Osteoblast (primary cell): ENCODE results near the gene TMUB2. TPM values are rescaled to one million over a fixed set of nuclear protein-coding genes. Genes with fewer than 3 reads are reported as not detected.

Experiments used
- DNase-seq: peaks from one replicate; pipeline ENCODE4 v3.0.0; 2011; ENCODE audit warnings: low spot score, mixed read lengths; ENCODE audit not compliant: insufficient read length; ENCODE audit errors: missing footprints
- H2AFZ ChIP-seq: 2 replicates; pipeline ENCODE4 v1.6.0; 2011; ENCODE audit warnings: mild to moderate bottlenecking, low read length
- H3K27ac ChIP-seq: 2 replicates; pipeline ENCODE4 v1.5.1; 2011; ENCODE audit warnings: mild to moderate bottlenecking, low read depth, low read length, moderate library complexity
- H3K27me3 ChIP-seq: 2 replicates; pipeline ENCODE4 v1.6.0; 2012; ENCODE audit warnings: mild to moderate bottlenecking, control low read depth, inconsistent platforms, low read length, moderate library complexity; ENCODE audit not compliant: insufficient read depth
- H3K36me3 ChIP-seq: 2 replicates; pipeline ENCODE4 v1.5.1; 2011; ENCODE audit warnings: mild to moderate bottlenecking, low read length, control low read depth, moderate library complexity; ENCODE audit not compliant: insufficient read depth
- H3K4me1 ChIP-seq: 2 replicates; pipeline ENCODE4 v1.5.1; 2011; ENCODE audit warnings: mild to moderate bottlenecking, low read length, control low read depth, moderate library complexity; ENCODE audit not compliant: insufficient read depth
- H3K4me2 ChIP-seq: 2 replicates; pipeline ENCODE4 v1.6.0; 2011; ENCODE audit warnings: mild to moderate bottlenecking, low read length; ENCODE audit not compliant: insufficient read depth
- H3K4me3 ChIP-seq: fragments of 200-600 bp; sonication (generic); 3 replicates; pipeline ENCODE4 v1.5.1; 2012; ENCODE audit warnings: mild to moderate bottlenecking, low read length, inconsistent platforms; ENCODE audit not compliant: insufficient read depth
- H3K79me2 ChIP-seq: 2 replicates; pipeline ENCODE4 v1.6.0; 2012; ENCODE audit warnings: mild to moderate bottlenecking, low read length, control low read depth, inconsistent platforms; ENCODE audit not compliant: insufficient read depth
- H3K9me3 ChIP-seq: 2 replicates; pipeline ENCODE4 v1.5.1; 2011; ENCODE audit warnings: low read depth, low read length, control low read depth
- H4K20me1 ChIP-seq: 2 replicates; pipeline ENCODE4 v1.6.0; 2012; ENCODE audit warnings: mild to moderate bottlenecking, low read length, control low read depth; ENCODE audit not compliant: insufficient read depth
- CTCF ChIP-seq: IDR thresholded peaks from 2 replicates; pipeline ENCODE4 v1.5.1; 2011; ENCODE audit warnings: mild to moderate bottlenecking, low read depth, low read length, moderate library complexity; ENCODE audit errors: extremely low read depth
- total RNA-seq: library from RNA; depleted of rRNA; stranded (reverse); fragments of >200 nt; gene quantifications from 2 replicates; pipeline ENCODE4 v1.2.3, GENCODE V29; 2012

Gene TMUB2
- total RNA-seq, 1 donor: 27.9 TPM

GRCh38 chr17:44167181-44167861 lies 19.5 kb upstream of the TMUB2 start:
- no peaks in the 10 kb centered on the region for H3K9me3 ChIP-seq
- no peak overlapping the region for H3K27ac ChIP-seq
- no peaks in the 10 kb centered on the region for H3K27me3 ChIP-seq
- H3K4me3 ChIP-seq: no peak overlapping the region
- no peak for DNase-seq
- peaks cover 13% of the 10 kb centered on the region for H3K4me1 ChIP-seq
- TF ChIP-seq CTCF: no peak
- no peak overlapping the region for H3K4me2 ChIP-seq
- H4K20me1 ChIP-seq: no peaks in the 10 kb centered on the region
- no peaks in the 10 kb centered on the region for H3K36me3 ChIP-seq
- H3K79me2 ChIP-seq: no peaks in the 10 kb centered on the region
- no peak overlapping the region for H2AFZ ChIP-seq

GRCh38 chr17:44170135-44170498 lies 16.7 kb upstream of the TMUB2 start:
- H3K27me3 ChIP-seq: no peaks in the 10 kb centered on the region
- no peaks in the 10 kb centered on the region for H3K9me3 ChIP-seq
- no peaks in the 10 kb centered on the region for H4K20me1 ChIP-seq
- no peak overlapping the region for H2AFZ ChIP-seq
- no peaks in the 10 kb centered on the region for H3K36me3 ChIP-seq
- no peak for TF ChIP-seq CTCF
- no peak overlapping the region for H3K27ac ChIP-seq
- no peaks in the 10 kb centered on the region for H3K79me2 ChIP-seq
- peak overlapping the region; percentile 54 for H3K4me3 ChIP-seq
- no peak for DNase-seq
- peaks cover 13% of the 10 kb centered on the region for H3K4me1 ChIP-seq
- peak overlapping the region; percentile 70 for H3K4me2 ChIP-seq

- Histone ChIP-seq H3K79me2 (no peaks in the 10 kb centered on the region), H3K4me1 (peaks cover 13% of the 10 kb centered on the region), H3K9me3 (no peaks in the 10 kb centered on the region), H3K27ac (no peak within 1 kb of the TSS), H4K20me1 (no peaks in the 10 kb centered on the region), H3K4me3 (peak within 1 kb of the TSS; percentile 54), H3K36me3 (no peaks in the 10 kb centered on the region), H3K27me3 (no peaks in the 10 kb centered on the region), H3K4me2 (peak within 1 kb of the TSS; percentile 70), H2AFZ (peak within 1 kb of the TSS; percentile 51)
- no peak for TF ChIP-seq CTCF
- DNase-seq: peak; percentile 94
Observed at GRCh38 chr17:44170499-44171201, 16.1 kb upstream of the TMUB2 start, which contains the start of gene ASB16. ASB16 (plus strand) TSS chr17:44170704; CDS start chr17:44170790, 86 bp downstream.

GRCh38 chr17:44171931-44172455 lies 14.8 kb upstream of the TMUB2 start:
- no peak for TF ChIP-seq CTCF
- Histone ChIP-seq H3K79me2 (no peaks in the 10 kb centered on the region), H3K27me3 (no peaks in the 10 kb centered on the region), H2AFZ (no peak overlapping the region), H3K4me2 (no peak overlapping the region), H3K36me3 (no peaks in the 10 kb centered on the region), H3K27ac (no peak overlapping the region), H3K4me3 (no peak overlapping the region), H4K20me1 (no peaks in the 10 kb centered on the region), H3K4me1 (peaks cover 13% of the 10 kb centered on the region), H3K9me3 (no peaks in the 10 kb centered on the region)
- DNase-seq: peak; percentile 90
